Kasumi-1 (cell line): ENCODE measurements around the gene PRKN.
"Not testable (repeated sequence)": the region's sequence is repeated elsewhere in the genome, so short reads cannot be mapped to it uniquely, and the experiment has no call there.

Source experiments
- DNase-seq, 2 experiments: peaks; one replicate each; lab custom pipeline; 2025; lab: John Stamatoyannopoulos, UW

PRKN gene

GRCh38 chr6:162538643-162539064, 188.9 kb downstream of the PRKN start:
- no peak for DNase-seq

GRCh38 chr6:162533009-162533400, 194.6 kb downstream of the PRKN start:
- DNase-seq: no peak

GRCh38 chr6:162532283-162533008, 195.1 kb downstream of the PRKN start:
- no peak for DNase-seq

GRCh38 chr6:162531391-162531790, 196.2 kb downstream of the PRKN start:
- not testable (repeated sequence) for DNase-seq

- DNase-seq: no peak
Observed at GRCh38 chr6:162528538-162528937, 199.0 kb downstream of the PRKN start.

- no peak for DNase-seq
Observed at GRCh38 chr6:162526960-162527359, 200.6 kb downstream of the PRKN start.

GRCh38 chr6:162525181-162525580, 202.4 kb downstream of the PRKN start:
- no peak for DNase-seq

GRCh38 chr6:162512744-162513143, 214.8 kb downstream of the PRKN start:
- DNase-seq: no peak

- no peak for DNase-seq
Observed at GRCh38 chr6:162497389-162497788, 230.2 kb downstream of the PRKN start.

- DNase-seq: no peak
Observed at GRCh38 chr6:162493917-162494316, 233.6 kb downstream of the PRKN start.

GRCh38 chr6:162491637-162492036, 235.9 kb downstream of the PRKN start:
- no peak for DNase-seq

GRCh38 chr6:162489101-162489976, 238.2 kb downstream of the PRKN start:
- DNase-seq: no peak

- DNase-seq: no peak
Observed at GRCh38 chr6:162488444-162488843, 239.1 kb downstream of the PRKN start.

- no peak for DNase-seq
Observed at GRCh38 chr6:162485464-162485863, 242.1 kb downstream of the PRKN start.

GRCh38 chr6:162481938-162482337, 245.6 kb downstream of the PRKN start:
- no peak for DNase-seq

- no peak for DNase-seq
Observed at GRCh38 chr6:162481320-162481719, 246.2 kb downstream of the PRKN start.

- DNase-seq: no peak
Observed at GRCh38 chr6:162478192-162478671, 249.3 kb downstream of the PRKN start.

- DNase-seq: no peak
Observed at GRCh38 chr6:162474722-162475121, 252.8 kb downstream of the PRKN start.

GRCh38 chr6:162471842-162472241, 255.7 kb downstream of the PRKN start:
- DNase-seq: no peak

GRCh38 chr6:162468326-162468725, 259.2 kb downstream of the PRKN start:
- no peak for DNase-seq

GRCh38 chr6:162467679-162468078, 259.9 kb downstream of the PRKN start:
- DNase-seq: no peak

GRCh38 chr6:162463576-162463975, 264.0 kb downstream of the PRKN start:
- DNase-seq: no peak

GRCh38 chr6:162459985-162460384, 267.6 kb downstream of the PRKN start:
- DNase-seq: no peak
